H1 (cell line): Measurements from ENCODE around the gene ENPP7. TPM values are rescaled to one million over a fixed set of nuclear protein-coding genes. Genes with fewer than 3 reads are reported as not detected.
A peak's percentile ranks its signal among the peaks of the same experiment; 100 is the strongest.

Source experiments
- CTCF ChIA-PET: fragments of 300-600 bp; sonication (Branson Sonifier 250); formaldehyde crosslinking; loops from one replicate; lab custom pipeline; 2021; ENCODE audit not compliant: partially characterized antibody; lab: Charles Lee
- POLR2A ChIA-PET: fragments of 300-600 bp; sonication (Branson Sonifier 250); formaldehyde crosslinking; loops from one replicate; lab custom pipeline; 2021; ENCODE audit warnings: inconsistent platforms; ENCODE audit not compliant: partially characterized antibody; lab: Charles Lee
- DNase-seq, 2 experiments: peaks; one replicate each; pipeline versions ENCODE4 v3.0.0 to v3.0.0-alpha.2; 2010 to 2022; ENCODE audit warnings: low spot score in 2 of 2, low read depth in 1 of 2, mixed read lengths in 1 of 2
- FAIRE-seq: peaks from 2 replicates; lab custom pipeline; 2011; peaks lifted over from hg19 to GRCh38; lab: Jason Lieb, UNC
- H2AFZ ChIP-seq: 2 replicates; pipeline ENCODE4 v1.8.1; 2012; ENCODE audit warnings: low read length, inconsistent platforms
- H2AK5ac ChIP-seq: 2 replicates; pipeline ENCODE4 v1.6.1; 2013; ENCODE audit warnings: low read depth, low read length
- H2BK120ac ChIP-seq: replicated peaks from 2 replicates; pipeline ENCODE3; 2013; ENCODE audit warnings: low read depth, low read length, inconsistent platforms
- H2BK12ac ChIP-seq: 2 replicates; pipeline ENCODE4 v1.6.1; 2013; ENCODE audit warnings: low read depth, low read length
- H2BK15ac ChIP-seq: 2 replicates; pipeline ENCODE4 v1.6.1; 2013; ENCODE audit warnings: low read length
- H2BK20ac ChIP-seq: 2 replicates; pipeline ENCODE4 v1.6.1; 2013; ENCODE audit warnings: low read length
- H2BK5ac ChIP-seq: 2 replicates; pipeline ENCODE4 v1.6.1; 2013; ENCODE audit warnings: low read depth, low read length
- H3K14ac ChIP-seq: 2 replicates; pipeline ENCODE4 v1.6.1; 2013; ENCODE audit warnings: inconsistent platforms; ENCODE audit not compliant: insufficient read length
- H3K18ac ChIP-seq: 2 replicates; pipeline ENCODE4 v1.6.1; 2013; ENCODE audit warnings: low read length; ENCODE audit errors: extremely low read depth
- H3K23ac ChIP-seq: 2 replicates; pipeline ENCODE4 v1.6.1; 2013; ENCODE audit warnings: inconsistent platforms; ENCODE audit not compliant: insufficient read length
- H3K23me2 ChIP-seq: 2 replicates; pipeline ENCODE4 v1.6.1; 2013; ENCODE audit warnings: low read depth, low read length
- H3K27ac ChIP-seq: 2 replicates; pipeline ENCODE4 v1.6.1; 2011; ENCODE audit warnings: low read depth, low read length, inconsistent platforms
- H3K27me3 ChIP-seq, 4 experiments: replicated peaks in 1 of 4; 1 replicate in 1 of 4; 2 replicates in 3 of 4; pipeline versions ENCODE4 v1.6.1 to v1.8.1; 2011 to 2013; ENCODE audit warnings: low read length in 3 of 4, mild to moderate bottlenecking in 3 of 4, inconsistent platforms in 2 of 4, mixed read lengths in 2 of 4, moderate library complexity in 1 of 4; ENCODE audit not compliant: control insufficient read depth in 3 of 4, insufficient read depth in 3 of 4; ENCODE audit errors: extremely low read depth in 1 of 4
- H3K36me3 ChIP-seq, 4 experiments: 2 replicates each; pipeline versions ENCODE4 v1.6.1 to v1.8.1; 2011 to 2013; ENCODE audit warnings: mild to moderate bottlenecking in 4 of 4, low read length in 3 of 4, moderate library complexity in 2 of 4, control low read depth in 1 of 4, inconsistent platforms in 1 of 4; ENCODE audit not compliant: insufficient read depth in 4 of 4, control insufficient read depth in 2 of 4
- H3K4ac ChIP-seq: replicated peaks from 2 replicates; pipeline ENCODE3; 2013; ENCODE audit warnings: low read length, low read depth, mixed read lengths, inconsistent platforms; ENCODE audit not compliant: insufficient read length
- H3K4me1 ChIP-seq, 4 experiments: replicated peaks in 1 of 4; 1 replicate in 1 of 4; 2 replicates in 3 of 4; pipeline versions ENCODE4 v1.6.1 to v1.8.1; 2011 to 2013; ENCODE audit warnings: low read length in 3 of 4, inconsistent platforms in 2 of 4, mixed read lengths in 1 of 4; ENCODE audit not compliant: insufficient read depth in 4 of 4, control insufficient read depth in 3 of 4
- H3K4me2 ChIP-seq, 2 experiments: 2 replicates each; pipeline versions ENCODE4 v1.6.1 to v1.8.1; 2011 to 2013; ENCODE audit warnings: low read depth in 2 of 2, low read length in 2 of 2, control low read depth in 1 of 2, inconsistent platforms in 1 of 2, mild to moderate bottlenecking in 1 of 2; ENCODE audit not compliant: insufficient read depth in 1 of 2
- H3K4me3 ChIP-seq, 4 experiments: fragments of 200-600, 300-600 bp in 1 of 4; sonication (generic), shearing (Covaris generic), sonication (Bioruptor Twin) in 1 of 4; 2 replicates each; pipeline versions ENCODE4 v1.5.1 to v1.8.1; 2011 to 2016; ENCODE audit warnings: low read length in 4 of 4, low read depth in 3 of 4, control low read depth in 2 of 4, inconsistent platforms in 2 of 4, mild to moderate bottlenecking in 2 of 4, mixed read lengths in 1 of 4, moderate library complexity in 1 of 4; ENCODE audit not compliant: insufficient read depth in 2 of 4; ENCODE audit errors: extremely low read depth in 1 of 4
- H3K56ac ChIP-seq: replicated peaks from 2 replicates; pipeline ENCODE3; 2013; ENCODE audit warnings: low read depth, mild to moderate bottlenecking, mixed read lengths, low read length, inconsistent platforms; ENCODE audit not compliant: insufficient read length
- H3K79me1 ChIP-seq: 2 replicates; pipeline ENCODE4 v1.6.1; 2013; ENCODE audit warnings: low read depth, low read length, control low read depth
- H3K79me2 ChIP-seq, 2 experiments: 2 replicates each; pipeline versions ENCODE4 v1.6.1 to v1.8.1; 2012 to 2013; ENCODE audit warnings: low read length in 2 of 2, mild to moderate bottlenecking in 2 of 2, inconsistent platforms in 1 of 2; ENCODE audit not compliant: insufficient read depth in 2 of 2, control insufficient read depth in 1 of 2
- H3K9ac ChIP-seq, 4 experiments: replicated peaks in 1 of 4; 1 replicate in 1 of 4; 2 replicates in 3 of 4; pipeline versions ENCODE4 v1.6.1 to v1.8.1; 2011 to 2013; ENCODE audit warnings: low read depth in 3 of 4, low read length in 3 of 4, control low read depth in 2 of 4, mild to moderate bottlenecking in 2 of 4, moderate library complexity in 2 of 4, inconsistent platforms in 1 of 4; ENCODE audit errors: extremely low read depth in 1 of 4
- H3K9me3 ChIP-seq, 2 experiments: 2 replicates each; pipeline versions ENCODE4 v1.6.1 to v1.8.1; 2012 to 2013; ENCODE audit warnings: mild to moderate bottlenecking in 2 of 2, moderate library complexity in 2 of 2, control low read depth in 1 of 2, inconsistent platforms in 1 of 2, low read depth in 1 of 2, low read length in 1 of 2, mixed read lengths in 1 of 2; ENCODE audit not compliant: insufficient read depth in 2 of 2
- H4K20me1 ChIP-seq, 2 experiments: replicated peaks in 1 of 2; 2 replicates each; pipeline versions ENCODE3 to v1.8.1; 2011 to 2013; ENCODE audit warnings: inconsistent platforms in 2 of 2, low read length in 2 of 2, mild to moderate bottlenecking in 1 of 2; ENCODE audit not compliant: insufficient read depth in 2 of 2, control insufficient read depth in 1 of 2
- H4K5ac ChIP-seq: 2 replicates; pipeline ENCODE4 v1.6.1; 2013; ENCODE audit warnings: low read length, low read depth, mixed read lengths, inconsistent platforms; ENCODE audit not compliant: insufficient read length
- H4K8ac ChIP-seq: 2 replicates; pipeline ENCODE4 v1.8.0; 2013; ENCODE audit warnings: mild to moderate bottlenecking, moderate library complexity, low read length, inconsistent platforms; ENCODE audit not compliant: insufficient read depth; ENCODE audit errors: extremely low read depth
- H4K91ac ChIP-seq: replicated peaks from 2 replicates; pipeline ENCODE3; 2013; ENCODE audit warnings: low read length, mixed read lengths, inconsistent platforms; ENCODE audit not compliant: insufficient read length
- ASH2L ChIP-seq: fragments of 200-600, 300-600 bp; sonication (generic); IDR thresholded peaks from one replicate; pipeline ENCODE4 v1.7.1; 2017; ENCODE audit warnings: low read length
- BACH1 ChIP-seq: IDR thresholded peaks from 2 replicates; pipeline ENCODE4 v1.6.1; 2012; ENCODE audit warnings: low read length, improper control_type of control experiment
- EZH2 ChIP-seq: fragments of 200-600 bp; sonication (generic); IDR thresholded peaks from 2 replicates; pipeline ENCODE4 v1.7.1; 2012; ENCODE audit warnings: low read depth, mild to moderate bottlenecking, moderate library complexity, low read length, inconsistent platforms; ENCODE audit not compliant: severe bottlenecking
- KDM4A ChIP-seq: IDR thresholded peaks from one replicate; pipeline ENCODE4 v1.7.1; 2012; ENCODE audit warnings: low read depth, mild to moderate bottlenecking, moderate library complexity, low read length, inconsistent platforms; ENCODE audit not compliant: severe bottlenecking
- RNF2 ChIP-seq: fragments of 200-900, 300-1000 bp; sonication (generic); IDR thresholded peaks from 2 replicates; pipeline ENCODE4 v1.7.1; 2016; ENCODE audit warnings: borderline replicate concordance, low read depth, mild to moderate bottlenecking, antibody characterized with exemption, low read length; ENCODE audit not compliant: poor library complexity, severe bottlenecking; ENCODE audit errors: missing control alignments
- SIN3A ChIP-seq, 2 experiments: IDR thresholded peaks in 1 of 2; conservative IDR thresholded peaks in 1 of 2; 2 replicates each; pipeline ENCODE4 v1.6.1; 2011 to 2012; ENCODE audit warnings: low read length in 2 of 2, improper control_type of control experiment in 1 of 2, low read depth in 1 of 2, mild to moderate bottlenecking in 1 of 2
- SUZ12 ChIP-seq: fragments of 200-600 bp; sonication (generic); IDR thresholded peaks from 2 replicates; pipeline ENCODE4 v1.6.1; 2012; ENCODE audit warnings: mild to moderate bottlenecking, inconsistent platforms, low read length, moderate library complexity, mixed read lengths
- WGBS, 2 experiments: shearing (Covaris generic) in 1 of 2; methylation state at CpG; one replicate each; pipeline versions ENCODE4 v1.1.6 to v1.1.7; 2013 to 2015; ENCODE audit warnings: low lambda C conversion rate in 2 of 2, mixed read lengths in 2 of 2, inconsistent platforms in 1 of 2, low coverage in 1 of 2, missing lambda C conversion rate in 1 of 2; ENCODE audit not compliant: insufficient replicate concordance in 2 of 2, insufficient coverage in 1 of 2, insufficient read length in 1 of 2; ENCODE audit errors: extremely low coverage in 1 of 2, missing lambda C conversion rate in 1 of 2; 5-methylcytosine and 5-hydroxymethylcytosine counted together
- polyA plus RNA-seq, 7 experiments: library from polyadenylated mRNA; depleted of rRNA in 3 of 7; stranded (reverse) in 5 of 7; unstranded in 2 of 7; fragments of >200 nt in 5 of 7; fragments of 200-250 nt in 2 of 7; gene quantifications; 1 replicate in 5 of 7; 2 replicates in 1 of 7; 4 replicates in 1 of 7; pipeline versions ENCODE4 v1.2.1 to v1.2.3, GENCODE V29; 2011 to 2013; ENCODE audit warnings: missing spikeins in 2 of 7, mixed read lengths in 2 of 7
- total RNA-seq: library from RNA; stranded (reverse); fragmentation: NEBNext Ultra II Directional; extraction: Animal tissue kit (Norgen Biotek cat#: 25700); gene quantifications from 2 replicates; pipeline ENCODE4 v1.2.1, GENCODE V29; 2021

ENPP7 gene
- total and polyA plus RNA-seq, 2 of the 8 experiments (the other 6 are each of a cell fraction or from before 2014, with no cell fraction given) = not detected

- ChIA-PET POLR2A (no interaction called here), CTCF (no interaction called here)
- Histone ChIP-seq H2AK5ac (no peak overlapping the region), H2BK5ac (no peak overlapping the region), H2BK20ac (no peak overlapping the region), H4K8ac (peak overlapping the region; percentile 66), H3K23ac (no peak overlapping the region), H3K4me2 (peak overlapping the region; percentile 79 to 94), H2BK15ac (no peak overlapping the region), H3K4me3 (peak overlapping the region; percentile 17 to 62 (median 36); a peak in 7 of 8 replicates), H3K14ac (no peak overlapping the region), H4K91ac (no peak overlapping the region), H3K4me1 (peaks cover 4 to 24% (median 15%) of the 10 kb centered on the region in 4 experiments), H3K27me3 (peaks cover 19 to 42% (median 35%) of the 10 kb centered on the region in 4 experiments), H3K4ac (no peak overlapping the region), H2AFZ (no peak overlapping the region), H3K79me1 (no peaks in the 10 kb centered on the region), H3K56ac (no peak overlapping the region), H3K36me3 (0 out of 8 replicates have a peak, but pooled peaks cover 0 to 2% (median 0%) of the 10 kb centered on the region in 4 experiments), H3K79me2 (no peaks in the 10 kb centered on the region), H3K18ac (no peak overlapping the region), H2BK12ac (no peak overlapping the region), H3K27ac (no peak overlapping the region), H3K23me2 (peaks cover 11% of the 10 kb centered on the region; the same call in 1 of the 2 replicates), H2BK120ac (no peak overlapping the region), H4K20me1 (peaks cover 0 to 11% of the 10 kb centered on the region in 2 experiments), H3K9ac (no peak overlapping the region), H3K9me3 (no peaks in the 10 kb centered on the region), H4K5ac (no peak overlapping the region)
- 9% methylated on average over 37 of the region's 55 CpGs; no CpG with 5 or more reads in 1 of the 2 experiments for WGBS, 2 experiments
- TF ChIP-seq RNF2 = peak; percentile 26
- TF ChIP-seq BACH1 = no peak
- TF ChIP-seq EZH2 = peak; percentile 51
- no peak for TF ChIP-seq ASH2L
- peak; percentile 75 for TF ChIP-seq SUZ12
- TF ChIP-seq KDM4A = peak; percentile 52
- TF ChIP-seq SIN3A (conservative IDR thresholded peaks at IDR 0.05 in 1 of 2, IDR thresholded peaks at IDR 0.05 in 1 of 2; ENCODE audit: low read depth in 1 of 2, low read length in 2 of 2) = no peak
- FAIRE-seq = no peak
- DNase-seq = peak in 1 of 2 experiments; percentile 62
These were observed 17.8 kb downstream of the ENPP7 start for GRCh38 chr17:79748295-79749099.
